Natural killer cell treated with Interleukin-12 subunit alpha and Interleukin-12 subunit beta and Interleukin-15 and Interleukin-18, amount 100 ng/mL, for 72 hours (primary cell): ENCODE measurements around the gene TH. TPM values are rescaled to one million over a fixed set of nuclear protein-coding genes. Genes with fewer than 3 reads are reported as not detected.

ENCODE experiments used
- ATAC-seq, 2 donors: fragments of 150-1000 bp; cut with Tn5 transposase in 1 of 2; sonication (Bioruptor Pico), chemical (Tn5 transposase) in 1 of 2; 2 replicates each; pipeline ENCODE4 v1.10.0; 2021
- DNase-seq: peaks from one replicate; pipeline ENCODE4 v3.0.0; 2022; ENCODE audit warnings: low spot score
- H3K27ac Mint-ChIP-seq, 2 donors: 1 replicate in 1 of 2; 2 replicates in 1 of 2; pipeline ENCODE4 v1.8.0; 2022; ENCODE audit warnings: mixed read lengths in 2 of 2, mild to moderate bottlenecking in 1 of 2, moderate library complexity in 1 of 2
- H3K27me3 Mint-ChIP-seq, 2 donors: 1 replicate in 1 of 2; 2 replicates in 1 of 2; pipeline ENCODE4 v1.8.0; 2022; ENCODE audit warnings: mixed read lengths in 2 of 2
- H3K36me3 Mint-ChIP-seq: one replicate; pipeline ENCODE4 v1.8.0; 2022; ENCODE audit warnings: mixed read lengths
- H3K4me1 Mint-ChIP-seq, 2 donors: 1 replicate in 1 of 2; 2 replicates in 1 of 2; pipeline ENCODE4 v1.8.0; 2022; ENCODE audit warnings: low read depth in 2 of 2, mixed read lengths in 2 of 2, mild to moderate bottlenecking in 1 of 2
- H3K4me3 Mint-ChIP-seq: one replicate; pipeline ENCODE4 v1.8.0; 2022; ENCODE audit warnings: mixed read lengths
- H3K9me3 Mint-ChIP-seq: 2 replicates; pipeline ENCODE4 v1.8.0; 2022; ENCODE audit warnings: mixed read lengths
- total RNA-seq, 2 donors: library from RNA; stranded (reverse); gene quantifications; one replicate each; pipeline ENCODE4 v1.2.3, GENCODE V29; 2022

The TH gene
- total RNA-seq, 2 donors from 2014 or later: not detected

GRCh38 chr11:2159536-2160413, 11.8 kb downstream of the TH start:
- Mint-ChIP-seq H3K4me1 (no peaks in the 10 kb centered on the region), H3K27ac (no peak overlapping the region), H3K27me3 (no peaks in the 10 kb centered on the region), H3K9me3 (no peaks in the 10 kb centered on the region), H3K4me3 (no peak overlapping the region), H3K36me3 (no peaks in the 10 kb centered on the region)
- ATAC-seq: no peak
- no peak for DNase-seq

DNA sequence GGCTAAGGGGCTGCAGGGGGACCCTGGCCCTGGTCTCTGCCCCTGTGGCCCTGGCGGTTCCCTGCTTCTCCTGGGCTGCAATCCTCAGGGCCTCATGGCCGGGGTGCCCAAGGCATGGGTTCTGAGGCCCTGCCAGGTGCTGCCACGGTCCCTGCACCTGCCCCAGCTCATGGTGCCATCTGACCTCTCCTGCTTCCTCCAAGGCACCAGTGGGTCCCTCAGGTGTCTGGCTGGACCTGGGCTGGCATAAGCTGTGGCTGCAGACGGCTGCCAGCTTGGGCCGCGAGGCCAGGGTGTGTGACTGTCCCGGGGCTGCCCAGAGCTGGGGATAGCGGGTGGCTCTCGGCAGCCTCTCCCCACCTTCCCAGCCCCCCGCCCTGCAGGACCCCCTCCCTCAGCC, 12.6 kb downstream of the TH start:
- Mint-ChIP-seq H3K27ac (no peak overlapping the region), H3K27me3 (no peaks in the 10 kb centered on the region), H3K9me3 (no peaks in the 10 kb centered on the region), H3K4me3 (no peak overlapping the region), H3K4me1 (no peaks in the 10 kb centered on the region), H3K36me3 (no peaks in the 10 kb centered on the region)
- DNase-seq (no peak), ATAC-seq (no peak)

- Mint-ChIP-seq H3K27me3 (no peaks in the 10 kb centered on the region), H3K4me1 (no peaks in the 10 kb centered on the region), H3K36me3 (no peaks in the 10 kb centered on the region), H3K9me3 (no peaks in the 10 kb centered on the region), H3K27ac (no peak overlapping the region), H3K4me3 (no peak overlapping the region)
- ATAC-seq: no peak
- no peak for DNase-seq
These were observed 13.3 kb downstream of the TH start for GRCh38 chr11:2158296-2158737.

DNA sequence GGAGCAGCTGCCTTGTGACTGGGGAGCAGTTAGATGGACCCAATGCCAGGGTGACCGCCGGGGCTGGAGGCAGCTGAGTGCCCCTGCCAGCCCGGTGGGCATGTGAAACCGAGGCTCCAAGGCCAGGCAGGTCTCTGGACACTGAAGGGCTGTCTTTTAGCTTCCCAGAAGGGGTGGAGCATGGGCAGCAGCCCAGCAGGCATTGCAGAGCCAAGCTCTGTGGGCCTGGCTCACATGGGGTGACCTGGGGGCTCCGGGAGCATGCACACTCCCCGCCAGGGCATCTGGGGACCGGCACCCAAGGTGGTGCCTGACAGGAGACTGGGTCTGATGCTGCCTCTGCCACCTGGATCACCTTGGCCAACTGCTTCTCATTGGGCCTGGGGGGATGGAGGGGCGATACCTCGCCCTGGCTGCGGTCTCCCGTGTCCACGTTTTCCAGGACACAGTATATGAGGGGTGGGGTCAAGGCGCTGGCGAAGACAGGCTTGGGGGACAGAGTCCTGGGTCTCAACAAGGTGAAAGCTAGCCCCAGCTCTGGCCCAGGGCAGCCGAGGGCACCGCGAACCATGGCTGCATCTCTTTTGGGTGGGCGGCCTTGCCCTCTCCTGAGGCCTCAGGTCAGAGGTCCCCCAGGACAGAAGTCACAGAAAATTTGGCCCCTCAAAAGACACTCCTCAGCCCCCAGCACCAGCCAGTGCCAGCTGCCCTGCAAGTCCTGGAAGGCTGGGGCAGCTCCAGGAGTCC, 14.1 kb downstream of the TH start:
- no peak for ATAC-seq
- Mint-ChIP-seq H3K9me3 (no peaks in the 10 kb centered on the region), H3K4me1 (no peaks in the 10 kb centered on the region), H3K27me3 (no peaks in the 10 kb centered on the region), H3K36me3 (no peaks in the 10 kb centered on the region), H3K4me3 (no peak overlapping the region), H3K27ac (no peak overlapping the region)
- no peak for DNase-seq

- H3K27me3 Mint-ChIP-seq: no peaks in the 10 kb centered on the region
- DNase-seq: no peak
- no peaks in the 10 kb centered on the region for H3K36me3 Mint-ChIP-seq
- no peak overlapping the region for H3K27ac Mint-ChIP-seq
- peaks cover 4 to 5% of the 10 kb centered on the region in 2 donors for H3K4me1 Mint-ChIP-seq
- no peak overlapping the region for H3K4me3 Mint-ChIP-seq
- peak; percentile 38 to 46 for ATAC-seq
- no peaks in the 10 kb centered on the region for H3K9me3 Mint-ChIP-seq
These were observed 15.0 kb downstream of the TH start for GRCh38 chr11:2156416-2157182.

- Mint-ChIP-seq H3K9me3 (no peaks in the 10 kb centered on the region), H3K27ac (no peak overlapping the region), H3K27me3 (peaks cover 2 to 6% of the 10 kb centered on the region in 2 donors), H3K4me3 (no peak overlapping the region), H3K4me1 (peaks cover 4 to 5% of the 10 kb centered on the region in 2 donors), H3K36me3 (no peaks in the 10 kb centered on the region)
- DNase-seq: no peak
- ATAC-seq: no peak
These were observed 16.1 kb downstream of the TH start for GRCh38 chr11:2155511-2155910.

DNA sequence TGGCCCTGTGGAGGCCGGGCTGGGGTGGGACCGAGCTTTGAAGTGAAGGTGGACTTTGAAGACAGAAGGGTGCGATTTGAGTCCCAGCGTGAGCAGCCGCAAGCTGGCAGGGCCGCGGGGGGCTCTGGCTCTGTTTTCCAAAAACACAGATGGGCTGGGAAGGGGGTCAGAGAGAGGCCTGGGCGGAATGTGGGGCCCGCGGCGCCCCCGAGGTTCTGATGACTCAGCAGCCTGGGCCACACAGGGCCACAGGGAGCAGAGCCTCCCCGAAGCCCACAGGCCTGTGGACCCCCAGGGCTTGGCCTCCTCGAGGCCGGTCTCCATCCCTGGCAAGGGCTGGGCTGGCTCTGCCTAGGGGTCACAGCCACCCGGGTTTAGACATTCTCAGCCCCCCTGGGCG, 16.7 kb downstream of the TH start:
- Mint-ChIP-seq H3K4me1 (peaks cover 4 to 5% of the 10 kb centered on the region in 2 donors), H3K27me3 (peaks cover 7 to 12% of the 10 kb centered on the region in 2 donors), H3K9me3 (no peaks in the 10 kb centered on the region), H3K27ac (no peak overlapping the region), H3K4me3 (no peak overlapping the region), H3K36me3 (no peaks in the 10 kb centered on the region)
- no peak for DNase-seq
- ATAC-seq: no peak

- Mint-ChIP-seq H3K36me3 (no peaks in the 10 kb centered on the region), H3K4me3 (no peak overlapping the region), H3K9me3 (no peaks in the 10 kb centered on the region), H3K27ac (no peak overlapping the region), H3K4me1 (peaks cover 4 to 5% of the 10 kb centered on the region in 2 donors), H3K27me3 (peaks cover 9 to 14% of the 10 kb centered on the region in 2 donors)
- DNase-seq: no peak
- no peak for ATAC-seq
These were observed 17.4 kb downstream of the TH start for GRCh38 chr11:2154195-2154585.

- H3K4me1 Mint-ChIP-seq: peaks cover 4 to 5% of the 10 kb centered on the region in 2 donors
- H3K27me3 Mint-ChIP-seq: peaks cover 13 to 14% of the 10 kb centered on the region in 2 donors
- H3K9me3 Mint-ChIP-seq: no peaks in the 10 kb centered on the region
- H3K36me3 Mint-ChIP-seq: no peaks in the 10 kb centered on the region
- no peak overlapping the region for H3K4me3 Mint-ChIP-seq
- ATAC-seq (no peak), DNase-seq (no peak)
- H3K27ac Mint-ChIP-seq: no peak overlapping the region
These were observed 17.9 kb downstream of the TH start for GRCh38 chr11:2153581-2154194.

DNA sequence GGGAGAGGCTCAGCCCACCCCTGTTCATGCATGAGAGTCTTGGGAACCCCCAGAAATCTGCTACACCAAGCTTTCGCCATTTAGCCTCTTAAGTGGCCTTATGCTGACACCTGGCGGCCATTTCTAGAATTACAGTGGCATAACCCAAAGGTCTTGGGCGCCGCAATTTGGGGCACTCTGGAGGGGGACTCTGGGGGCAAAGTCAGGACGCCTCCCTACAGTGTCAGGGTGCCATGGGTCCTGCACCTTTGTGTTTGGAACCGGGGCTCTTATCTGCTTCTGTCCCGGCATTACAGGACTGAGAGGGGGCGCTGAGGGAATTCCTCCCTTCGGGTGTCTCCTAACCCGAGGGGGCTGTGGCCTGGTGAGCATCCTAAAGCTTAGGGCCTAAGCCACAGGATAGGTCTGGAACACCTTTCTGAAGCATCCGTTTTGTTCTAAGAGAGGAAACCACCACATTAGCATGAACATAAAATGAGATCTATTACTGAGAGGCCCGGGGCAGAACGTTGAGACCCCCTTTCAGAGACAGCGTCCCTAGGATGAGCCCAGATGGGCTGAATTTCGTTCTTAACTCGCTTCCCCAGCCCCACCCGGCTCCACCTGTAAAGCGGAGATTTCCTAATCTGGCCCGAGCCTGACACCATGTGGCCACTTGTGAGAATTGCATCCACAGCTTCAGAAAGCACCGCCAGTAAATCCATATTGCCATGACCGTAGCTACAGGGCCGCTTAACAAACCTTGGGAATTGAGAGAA, 19.9 kb downstream of the TH start:
- Mint-ChIP-seq H3K36me3 (no peaks in the 10 kb centered on the region), H3K4me3 (peak overlapping the region; percentile 36), H3K9me3 (no peaks in the 10 kb centered on the region), H3K27ac (no peak overlapping the region), H3K27me3 (peaks cover 14 to 21% of the 10 kb centered on the region in 2 donors), H3K4me1 (peaks cover 4 to 5% of the 10 kb centered on the region in 2 donors)
- DNase-seq (peak; percentile 80), ATAC-seq (peak; percentile 54 to 72)

- Mint-ChIP-seq H3K4me3 (no peak overlapping the region), H3K27me3 (peaks cover 21 to 28% of the 10 kb centered on the region in 2 donors), H3K9me3 (no peaks in the 10 kb centered on the region), H3K27ac (no peak overlapping the region), H3K36me3 (no peaks in the 10 kb centered on the region), H3K4me1 (peaks cover 5 to 6% of the 10 kb centered on the region in 2 donors)
- DNase-seq: no peak
- ATAC-seq: no peak
These were observed 21.5 kb downstream of the TH start for GRCh38 chr11:2149864-2150847.

DNA sequence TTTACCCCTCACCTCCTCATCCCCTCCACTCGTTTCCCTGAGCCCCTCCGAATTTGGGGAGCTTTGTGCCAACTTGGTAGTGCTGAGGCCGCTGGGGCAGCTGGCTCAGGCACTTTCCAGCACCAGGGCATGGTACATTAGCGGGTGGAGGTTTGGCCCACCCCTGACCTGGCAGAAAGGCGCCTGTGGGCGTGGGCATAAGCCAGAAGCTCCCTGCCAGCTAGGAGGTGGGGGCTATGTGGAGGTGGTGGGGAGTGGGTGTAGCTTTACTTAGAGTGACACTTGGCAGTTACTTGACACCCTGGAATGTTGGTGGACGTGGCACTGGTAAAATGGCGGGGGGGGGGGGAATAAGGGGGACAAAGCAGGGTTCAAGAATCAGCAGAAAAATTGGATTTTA, 22.2 kb downstream of the TH start:
- ATAC-seq (no peak), DNase-seq (no peak)
- Mint-ChIP-seq H3K27ac (no peak overlapping the region), H3K4me3 (no peak overlapping the region), H3K36me3 (no peaks in the 10 kb centered on the region), H3K27me3 (peaks cover 21 to 32% of the 10 kb centered on the region in 2 donors), H3K9me3 (no peaks in the 10 kb centered on the region), H3K4me1 (peaks cover 5 to 6% of the 10 kb centered on the region in 2 donors)
